H1 (cell line): ENCODE results near the gene PTPA. TPM values are rescaled to one million over a fixed set of nuclear protein-coding genes. Genes with fewer than 3 reads are reported as not detected.

Experiments used
- CTCF ChIA-PET: fragments of 300-600 bp; sonication (Branson Sonifier 250); formaldehyde crosslinking; loops from one replicate; lab custom pipeline; 2021; ENCODE audit not compliant: partially characterized antibody; lab: Charles Lee
- POLR2A ChIA-PET: fragments of 300-600 bp; sonication (Branson Sonifier 250); formaldehyde crosslinking; loops from one replicate; lab custom pipeline; 2021; ENCODE audit warnings: inconsistent platforms; ENCODE audit not compliant: partially characterized antibody; lab: Charles Lee
- DNase-seq, 2 experiments: peaks; one replicate each; pipeline versions ENCODE4 v3.0.0 to v3.0.0-alpha.2; 2010 to 2022; ENCODE audit warnings: low spot score in 2 of 2, low read depth in 1 of 2, mixed read lengths in 1 of 2
- FAIRE-seq: peaks from 2 replicates; lab custom pipeline; 2011; peaks lifted over from hg19 to GRCh38; lab: Jason Lieb, UNC
- H2AFZ ChIP-seq: 2 replicates; pipeline ENCODE4 v1.8.1; 2012; ENCODE audit warnings: low read length, inconsistent platforms
- H2AK5ac ChIP-seq: 2 replicates; pipeline ENCODE4 v1.6.1; 2013; ENCODE audit warnings: low read depth, low read length
- H2BK120ac ChIP-seq: replicated peaks from 2 replicates; pipeline ENCODE3; 2013; ENCODE audit warnings: low read depth, low read length, inconsistent platforms
- H2BK12ac ChIP-seq: 2 replicates; pipeline ENCODE4 v1.6.1; 2013; ENCODE audit warnings: low read depth, low read length
- H2BK15ac ChIP-seq: 2 replicates; pipeline ENCODE4 v1.6.1; 2013; ENCODE audit warnings: low read length
- H2BK20ac ChIP-seq: 2 replicates; pipeline ENCODE4 v1.6.1; 2013; ENCODE audit warnings: low read length
- H2BK5ac ChIP-seq: 2 replicates; pipeline ENCODE4 v1.6.1; 2013; ENCODE audit warnings: low read depth, low read length
- H3K14ac ChIP-seq: 2 replicates; pipeline ENCODE4 v1.6.1; 2013; ENCODE audit warnings: inconsistent platforms; ENCODE audit not compliant: insufficient read length
- H3K18ac ChIP-seq: 2 replicates; pipeline ENCODE4 v1.6.1; 2013; ENCODE audit warnings: low read length; ENCODE audit errors: extremely low read depth
- H3K23ac ChIP-seq: 2 replicates; pipeline ENCODE4 v1.6.1; 2013; ENCODE audit warnings: inconsistent platforms; ENCODE audit not compliant: insufficient read length
- H3K23me2 ChIP-seq: 2 replicates; pipeline ENCODE4 v1.6.1; 2013; ENCODE audit warnings: low read depth, low read length
- H3K27ac ChIP-seq: 2 replicates; pipeline ENCODE4 v1.6.1; 2011; ENCODE audit warnings: low read depth, low read length, inconsistent platforms
- H3K27me3 ChIP-seq, 4 experiments: replicated peaks in 1 of 4; 1 replicate in 1 of 4; 2 replicates in 3 of 4; pipeline versions ENCODE4 v1.6.1 to v1.8.1; 2011 to 2013; ENCODE audit warnings: low read length in 3 of 4, mild to moderate bottlenecking in 3 of 4, inconsistent platforms in 2 of 4, mixed read lengths in 2 of 4, moderate library complexity in 1 of 4; ENCODE audit not compliant: control insufficient read depth in 3 of 4, insufficient read depth in 3 of 4; ENCODE audit errors: extremely low read depth in 1 of 4
- H3K36me3 ChIP-seq, 4 experiments: 2 replicates each; pipeline versions ENCODE4 v1.6.1 to v1.8.1; 2011 to 2013; ENCODE audit warnings: mild to moderate bottlenecking in 4 of 4, low read length in 3 of 4, moderate library complexity in 2 of 4, control low read depth in 1 of 4, inconsistent platforms in 1 of 4; ENCODE audit not compliant: insufficient read depth in 4 of 4, control insufficient read depth in 2 of 4
- H3K4ac ChIP-seq: replicated peaks from 2 replicates; pipeline ENCODE3; 2013; ENCODE audit warnings: low read length, low read depth, mixed read lengths, inconsistent platforms; ENCODE audit not compliant: insufficient read length
- H3K4me1 ChIP-seq, 4 experiments: replicated peaks in 1 of 4; 1 replicate in 1 of 4; 2 replicates in 3 of 4; pipeline versions ENCODE4 v1.6.1 to v1.8.1; 2011 to 2013; ENCODE audit warnings: low read length in 3 of 4, inconsistent platforms in 2 of 4, mixed read lengths in 1 of 4; ENCODE audit not compliant: insufficient read depth in 4 of 4, control insufficient read depth in 3 of 4
- H3K4me2 ChIP-seq, 2 experiments: 2 replicates each; pipeline versions ENCODE4 v1.6.1 to v1.8.1; 2011 to 2013; ENCODE audit warnings: low read depth in 2 of 2, low read length in 2 of 2, control low read depth in 1 of 2, inconsistent platforms in 1 of 2, mild to moderate bottlenecking in 1 of 2; ENCODE audit not compliant: insufficient read depth in 1 of 2
- H3K4me3 ChIP-seq, 4 experiments: fragments of 200-600, 300-600 bp in 1 of 4; sonication (generic), shearing (Covaris generic), sonication (Bioruptor Twin) in 1 of 4; 2 replicates each; pipeline versions ENCODE4 v1.5.1 to v1.8.1; 2011 to 2016; ENCODE audit warnings: low read length in 4 of 4, low read depth in 3 of 4, control low read depth in 2 of 4, inconsistent platforms in 2 of 4, mild to moderate bottlenecking in 2 of 4, mixed read lengths in 1 of 4, moderate library complexity in 1 of 4; ENCODE audit not compliant: insufficient read depth in 2 of 4; ENCODE audit errors: extremely low read depth in 1 of 4
- H3K56ac ChIP-seq: replicated peaks from 2 replicates; pipeline ENCODE3; 2013; ENCODE audit warnings: low read depth, mild to moderate bottlenecking, mixed read lengths, low read length, inconsistent platforms; ENCODE audit not compliant: insufficient read length
- H3K79me1 ChIP-seq: 2 replicates; pipeline ENCODE4 v1.6.1; 2013; ENCODE audit warnings: low read depth, low read length, control low read depth
- H3K79me2 ChIP-seq, 2 experiments: 2 replicates each; pipeline versions ENCODE4 v1.6.1 to v1.8.1; 2012 to 2013; ENCODE audit warnings: low read length in 2 of 2, mild to moderate bottlenecking in 2 of 2, inconsistent platforms in 1 of 2; ENCODE audit not compliant: insufficient read depth in 2 of 2, control insufficient read depth in 1 of 2
- H3K9ac ChIP-seq, 4 experiments: replicated peaks in 1 of 4; 1 replicate in 1 of 4; 2 replicates in 3 of 4; pipeline versions ENCODE4 v1.6.1 to v1.8.1; 2011 to 2013; ENCODE audit warnings: low read depth in 3 of 4, low read length in 3 of 4, control low read depth in 2 of 4, mild to moderate bottlenecking in 2 of 4, moderate library complexity in 2 of 4, inconsistent platforms in 1 of 4; ENCODE audit errors: extremely low read depth in 1 of 4
- H3K9me3 ChIP-seq, 2 experiments: 2 replicates each; pipeline versions ENCODE4 v1.6.1 to v1.8.1; 2012 to 2013; ENCODE audit warnings: mild to moderate bottlenecking in 2 of 2, moderate library complexity in 2 of 2, control low read depth in 1 of 2, inconsistent platforms in 1 of 2, low read depth in 1 of 2, low read length in 1 of 2, mixed read lengths in 1 of 2; ENCODE audit not compliant: insufficient read depth in 2 of 2
- H4K20me1 ChIP-seq, 2 experiments: replicated peaks in 1 of 2; 2 replicates each; pipeline versions ENCODE3 to v1.8.1; 2011 to 2013; ENCODE audit warnings: inconsistent platforms in 2 of 2, low read length in 2 of 2, mild to moderate bottlenecking in 1 of 2; ENCODE audit not compliant: insufficient read depth in 2 of 2, control insufficient read depth in 1 of 2
- H4K5ac ChIP-seq: 2 replicates; pipeline ENCODE4 v1.6.1; 2013; ENCODE audit warnings: low read length, low read depth, mixed read lengths, inconsistent platforms; ENCODE audit not compliant: insufficient read length
- H4K8ac ChIP-seq: 2 replicates; pipeline ENCODE4 v1.8.0; 2013; ENCODE audit warnings: mild to moderate bottlenecking, moderate library complexity, low read length, inconsistent platforms; ENCODE audit not compliant: insufficient read depth; ENCODE audit errors: extremely low read depth
- H4K91ac ChIP-seq: replicated peaks from 2 replicates; pipeline ENCODE3; 2013; ENCODE audit warnings: low read length, mixed read lengths, inconsistent platforms; ENCODE audit not compliant: insufficient read length
- CHD1 ChIP-seq: IDR thresholded peaks from 2 replicates; pipeline ENCODE4 v1.6.1; 2012; ENCODE audit warnings: low read depth, low read length, improper control_type of control experiment
- FOSL1 ChIP-seq: IDR thresholded peaks from 2 replicates; pipeline ENCODE4 v1.6.1; 2011; ENCODE audit warnings: mild to moderate bottlenecking, low read depth, low read length, moderate library complexity; ENCODE audit not compliant: insufficient read depth
- KDM4A ChIP-seq: IDR thresholded peaks from one replicate; pipeline ENCODE4 v1.7.1; 2012; ENCODE audit warnings: low read depth, mild to moderate bottlenecking, moderate library complexity, low read length, inconsistent platforms; ENCODE audit not compliant: severe bottlenecking
- POU5F1 ChIP-seq: IDR thresholded peaks from 2 replicates; pipeline ENCODE4 v1.6.1; 2011; ENCODE audit warnings: low read depth, mild to moderate bottlenecking, low read length, moderate library complexity
- RBBP5 ChIP-seq: IDR thresholded peaks from 2 replicates; pipeline ENCODE4 v1.7.1; 2012; ENCODE audit warnings: low read depth, mild to moderate bottlenecking, inconsistent platforms, low read length, moderate library complexity, borderline replicate concordance
- SAP30 ChIP-seq: fragments of 300-600 bp; sonication (generic); IDR thresholded peaks from 2 replicates; pipeline ENCODE4 v1.7.1; 2012; ENCODE audit warnings: low read length, moderate library complexity, mild to moderate bottlenecking, inconsistent platforms; ENCODE audit not compliant: insufficient read depth, insufficient replicate concordance
- SP2 ChIP-seq: IDR thresholded peaks from 2 replicates; pipeline ENCODE4 v1.6.1; 2012; ENCODE audit warnings: mild to moderate bottlenecking, low read length, inconsistent platforms
- TAF1 ChIP-seq: IDR thresholded peaks from 2 replicates; pipeline ENCODE4 v1.6.1; 2011; ENCODE audit warnings: mild to moderate bottlenecking, low read depth, low read length
- TEAD4 ChIP-seq: IDR thresholded peaks from 2 replicates; pipeline ENCODE4 v1.6.1; 2012; ENCODE audit warnings: low read depth, low read length, inconsistent platforms, mixed read lengths
- WGBS, 2 experiments: shearing (Covaris generic) in 1 of 2; methylation state at CpG; one replicate each; pipeline versions ENCODE4 v1.1.6 to v1.1.7; 2013 to 2015; ENCODE audit warnings: low lambda C conversion rate in 2 of 2, mixed read lengths in 2 of 2, inconsistent platforms in 1 of 2, low coverage in 1 of 2, missing lambda C conversion rate in 1 of 2; ENCODE audit not compliant: insufficient replicate concordance in 2 of 2, insufficient coverage in 1 of 2, insufficient read length in 1 of 2; ENCODE audit errors: extremely low coverage in 1 of 2, missing lambda C conversion rate in 1 of 2; 5-methylcytosine and 5-hydroxymethylcytosine counted together
- polyA plus RNA-seq, 7 experiments: library from polyadenylated mRNA; depleted of rRNA in 3 of 7; stranded (reverse) in 5 of 7; unstranded in 2 of 7; fragments of >200 nt in 5 of 7; fragments of 200-250 nt in 2 of 7; gene quantifications; 1 replicate in 5 of 7; 2 replicates in 1 of 7; 4 replicates in 1 of 7; pipeline versions ENCODE4 v1.2.1 to v1.2.3, GENCODE V29; 2011 to 2013; ENCODE audit warnings: missing spikeins in 2 of 7, mixed read lengths in 2 of 7
- total RNA-seq: library from RNA; stranded (reverse); fragmentation: NEBNext Ultra II Directional; extraction: Animal tissue kit (Norgen Biotek cat#: 25700); gene quantifications from 2 replicates; pipeline ENCODE4 v1.2.1, GENCODE V29; 2021
- TF ChIP-seq, protein P1 (sequence below), 3 experiments: IDR thresholded peaks; 1 replicate in 2 of 3; 2 replicates in 1 of 3; pipeline versions ENCODE4 v1.5.1 to v1.6.1; 2011; ENCODE audit warnings: low read length in 3 of 3, mild to moderate bottlenecking in 3 of 3, inconsistent platforms in 2 of 3, low read depth in 1 of 3, moderate library complexity in 1 of 3; ENCODE audit not compliant: insufficient read depth in 1 of 3; ENCODE audit errors: control extremely low read depth in 1 of 3
- TF ChIP-seq, protein P2 (sequence below): IDR thresholded peaks from 2 replicates; pipeline ENCODE4 v1.6.1; 2012; ENCODE audit warnings: inconsistent platforms

Gene PTPA
- total and polyA plus RNA-seq, 2 of the 8 experiments (the other 6 are each of a cell fraction or from before 2014, with no cell fraction given), result 114 to 145 TPM

DNA sequence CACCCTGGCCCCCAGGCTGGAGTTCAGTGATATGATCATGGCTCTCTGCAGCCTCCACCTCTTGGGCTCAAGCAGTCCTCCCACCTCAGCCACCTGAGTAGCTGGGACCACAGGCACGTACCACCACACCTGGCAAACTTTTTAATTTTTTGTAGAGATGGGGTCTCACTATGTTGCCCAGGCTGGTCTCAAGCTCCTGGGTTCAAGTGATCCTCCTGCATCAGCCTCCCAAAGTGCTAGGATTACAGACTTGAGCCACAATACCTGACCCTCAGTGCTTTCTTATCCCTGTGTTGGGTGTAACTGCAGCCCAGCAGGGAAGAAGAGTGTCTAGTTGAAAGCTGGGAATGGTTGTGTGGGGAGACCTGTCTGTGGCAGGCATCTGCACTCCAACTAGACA lies 10.9 kb downstream of the PTPA start:
- no peaks in the 10 kb centered on the region for H3K23me2 ChIP-seq
- ChIA-PET POLR2A (interaction anchor here (0.6 to 3.1 kb wide), 4 partner anchors 10 to 498 kb away, joined by 3 to 11 read pairs (median 3); partner anchors contain the start of genes C9orf50 and PTPA), CTCF (interaction anchor here (1.1 to 2.0 kb wide), 4 partner anchors 10 to 517 kb away, joined by 3 to 13 read pairs (median 4); no protein-coding TSS in a partner anchor)
- H4K8ac ChIP-seq, result no peak overlapping the region
- H3K4me3 ChIP-seq, result no peak overlapping the region
- H3K27ac ChIP-seq, result no peak overlapping the region
- peaks cover 0 to 4% of the 10 kb centered on the region in 2 experiments for H4K20me1 ChIP-seq
- H3K14ac ChIP-seq, result no peak overlapping the region
- H3K4me2 ChIP-seq, result no peak overlapping the region
- H2AFZ ChIP-seq, result no peak overlapping the region
- no peak overlapping the region for H2BK12ac ChIP-seq
- H4K91ac ChIP-seq, result no peak overlapping the region
- no peak overlapping the region for H2BK120ac ChIP-seq
- no peak overlapping the region for H2BK20ac ChIP-seq
- FAIRE-seq, result no peak
- H3K9me3 ChIP-seq, result no peaks in the 10 kb centered on the region
- 100% methylated on average over 1 of the region's 1 CpG; no CpG with 5 or more reads in 1 of the 2 experiments for WGBS, 2 experiments
- H3K4ac ChIP-seq, result no peak overlapping the region
- no peak overlapping the region for H3K56ac ChIP-seq
- no peak overlapping the region for H4K5ac ChIP-seq
- H3K18ac ChIP-seq, result no peak overlapping the region
- H3K36me3 ChIP-seq, result peaks cover 9 to 41% (median 22%) of the 10 kb centered on the region in 4 experiments; a peak in 5 of 8 replicates
- no peak for DNase-seq
- no peak overlapping the region for H3K9ac ChIP-seq
- H2BK15ac ChIP-seq, result no peak overlapping the region
- peaks cover 11% of the 10 kb centered on the region; the same call in 1 of the 2 replicates for H3K79me1 ChIP-seq
- H3K27me3 ChIP-seq, result no peaks in the 10 kb centered on the region
- no peak overlapping the region for H2AK5ac ChIP-seq
- H3K4me1 ChIP-seq, result peaks cover 4 to 11% (median 4%) of the 10 kb centered on the region in 4 experiments
- H3K79me2 ChIP-seq, result peaks cover 3 to 36% of the 10 kb centered on the region in 2 experiments; a peak in 2 of 4 replicates
- no peak overlapping the region for H3K23ac ChIP-seq
- H2BK5ac ChIP-seq, result no peak overlapping the region
- TF ChIP-seq KDM4A (no peak), FOSL1 (no peak), SAP30 (no peak), TEAD4 (no peak), TAF1 (no peak), CHD1 (no peak), RBBP5 (no peak), POU5F1 (no peak), SP2 (no peak)
- TF ChIP-seq, protein P1, sequence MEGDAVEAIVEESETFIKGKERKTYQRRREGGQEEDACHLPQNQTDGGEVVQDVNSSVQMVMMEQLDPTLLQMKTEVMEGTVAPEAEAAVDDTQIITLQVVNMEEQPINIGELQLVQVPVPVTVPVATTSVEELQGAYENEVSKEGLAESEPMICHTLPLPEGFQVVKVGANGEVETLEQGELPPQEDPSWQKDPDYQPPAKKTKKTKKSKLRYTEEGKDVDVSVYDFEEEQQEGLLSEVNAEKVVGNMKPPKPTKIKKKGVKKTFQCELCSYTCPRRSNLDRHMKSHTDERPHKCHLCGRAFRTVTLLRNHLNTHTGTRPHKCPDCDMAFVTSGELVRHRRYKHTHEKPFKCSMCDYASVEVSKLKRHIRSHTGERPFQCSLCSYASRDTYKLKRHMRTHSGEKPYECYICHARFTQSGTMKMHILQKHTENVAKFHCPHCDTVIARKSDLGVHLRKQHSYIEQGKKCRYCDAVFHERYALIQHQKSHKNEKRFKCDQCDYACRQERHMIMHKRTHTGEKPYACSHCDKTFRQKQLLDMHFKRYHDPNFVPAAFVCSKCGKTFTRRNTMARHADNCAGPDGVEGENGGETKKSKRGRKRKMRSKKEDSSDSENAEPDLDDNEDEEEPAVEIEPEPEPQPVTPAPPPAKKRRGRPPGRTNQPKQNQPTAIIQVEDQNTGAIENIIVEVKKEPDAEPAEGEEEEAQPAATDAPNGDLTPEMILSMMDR (IDR thresholded peaks at IDR 0.05; ENCODE audit: control extremely low read depth in 1 of 3, insufficient read depth in 1 of 3, low read depth in 1 of 3, low read length in 3 of 3), result no peak
- TF ChIP-seq, protein P2, sequence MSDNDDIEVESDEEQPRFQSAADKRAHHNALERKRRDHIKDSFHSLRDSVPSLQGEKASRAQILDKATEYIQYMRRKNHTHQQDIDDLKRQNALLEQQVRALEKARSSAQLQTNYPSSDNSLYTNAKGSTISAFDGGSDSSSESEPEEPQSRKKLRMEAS, result no peak
